NCI-H446 treated with DMSO at 0.1 percent for 48 hours (cell line): ENCODE data around the gene ITFG1.

ENCODE experiments used
- DNase-seq: peaks from one replicate; lab custom pipeline; 2025; lab: John Stamatoyannopoulos, UW

Gene ITFG1

GRCh38 chr16:47460711-47461597, at the start of gene ITFG1, which contains the start of gene PHKB:
Gene ITFG1, minus strand, starts transcription at chr16:47461063. Its CDS starts 18 bp downstream, at chr16:47461045.
Gene PHKB, plus strand, starts transcription at chr16:47461331. Its CDS starts 20 bp downstream, at chr16:47461351.
- DNase-seq, result peak; percentile 75

- no peak for DNase-seq
Observed at GRCh38 chr16:47507701-47508100, 46.8 kb upstream of the ITFG1 start.

GRCh38 chr16:47506800-47507199, 45.9 kb upstream of the ITFG1 start:
- DNase-seq, result no peak

- no peak for DNase-seq
Observed at GRCh38 chr16:47504599-47504998, 43.7 kb upstream of the ITFG1 start.

- DNase-seq, result no peak
Observed at GRCh38 chr16:47503936-47504335, 43.1 kb upstream of the ITFG1 start.

- DNase-seq, result no peak
Observed at GRCh38 chr16:47499700-47500264, 38.9 kb upstream of the ITFG1 start.

GRCh38 chr16:47499080-47499699, 38.3 kb upstream of the ITFG1 start:
- DNase-seq, result no peak

GRCh38 chr16:47493381-47494337, 32.8 kb upstream of the ITFG1 start:
- DNase-seq, result no peak

- no peak for DNase-seq
Observed at GRCh38 chr16:47492428-47493377, 31.8 kb upstream of the ITFG1 start.

GRCh38 chr16:47492036-47492427, 31.2 kb upstream of the ITFG1 start:
- DNase-seq, result no peak

GRCh38 chr16:47490471-47490870, 29.6 kb upstream of the ITFG1 start:
- no peak for DNase-seq

GRCh38 chr16:47488051-47488450, 27.2 kb upstream of the ITFG1 start:
- DNase-seq, result no peak

GRCh38 chr16:47486856-47487255, 26.0 kb upstream of the ITFG1 start:
- no peak for DNase-seq

GRCh38 chr16:47483616-47484015, 22.8 kb upstream of the ITFG1 start:
- DNase-seq, result no peak

- DNase-seq, result no peak
Observed at GRCh38 chr16:47481698-47482374, 21.0 kb upstream of the ITFG1 start.

- DNase-seq, result no peak
Observed at GRCh38 chr16:47480410-47480809, 19.5 kb upstream of the ITFG1 start.

GRCh38 chr16:47477679-47478078, 16.8 kb upstream of the ITFG1 start:
- no peak for DNase-seq

- DNase-seq, result no peak
Observed at GRCh38 chr16:47476654-47477345, 15.9 kb upstream of the ITFG1 start.

- no peak for DNase-seq
Observed at GRCh38 chr16:47475786-47476185, 14.9 kb upstream of the ITFG1 start.
